Astrocyte (in vitro differentiated cells and primary cell): ENCODE results near the gene DSE.

Experiments used
- CTCF ChIP-seq: IDR thresholded peaks from 2 replicates; pipeline ENCODE4 v1.5.1; 2011; ENCODE audit warnings: low read depth, mild to moderate bottlenecking, inconsistent platforms, low read length, moderate library complexity; ENCODE audit not compliant: insufficient read depth
- EZH2 ChIP-seq: IDR thresholded peaks from 2 replicates; pipeline ENCODE4 v1.6.1; 2012; ENCODE audit warnings: mild to moderate bottlenecking, low read length, inconsistent platforms; ENCODE audit not compliant: insufficient read depth

GRCh38 chr6:116459927-116460326 is 89.2 kb downstream of the DSE start:
- no peak for TF ChIP-seq CTCF
- TF ChIP-seq EZH2 = no peak
